Fibroblast of lung (primary cell): ENCODE data around the gene MARF1.
"Not testable (repeated sequence)": the region's sequence is repeated elsewhere in the genome, so short reads cannot be mapped to it uniquely, and the experiment has no call there.

Experiments used
- EZH2 ChIP-seq: IDR thresholded peaks from 2 replicates; pipeline ENCODE4 v1.5.1; 2012; ENCODE audit warnings: low read length, control low read depth, mild to moderate bottlenecking; ENCODE audit errors: missing control alignments
- TF ChIP-seq, protein P1 (sequence below), 2 donors: IDR thresholded peaks in 1 of 2; conservative IDR thresholded peaks in 1 of 2; 1 replicate in 1 of 2; 2 replicates in 1 of 2; pipeline ENCODE4 v1.5.1; 2011 to 2012; ENCODE audit warnings: low read length in 2 of 2, control low read depth in 1 of 2, inconsistent platforms in 1 of 2, low read depth in 1 of 2, mild to moderate bottlenecking in 1 of 2

DNA sequence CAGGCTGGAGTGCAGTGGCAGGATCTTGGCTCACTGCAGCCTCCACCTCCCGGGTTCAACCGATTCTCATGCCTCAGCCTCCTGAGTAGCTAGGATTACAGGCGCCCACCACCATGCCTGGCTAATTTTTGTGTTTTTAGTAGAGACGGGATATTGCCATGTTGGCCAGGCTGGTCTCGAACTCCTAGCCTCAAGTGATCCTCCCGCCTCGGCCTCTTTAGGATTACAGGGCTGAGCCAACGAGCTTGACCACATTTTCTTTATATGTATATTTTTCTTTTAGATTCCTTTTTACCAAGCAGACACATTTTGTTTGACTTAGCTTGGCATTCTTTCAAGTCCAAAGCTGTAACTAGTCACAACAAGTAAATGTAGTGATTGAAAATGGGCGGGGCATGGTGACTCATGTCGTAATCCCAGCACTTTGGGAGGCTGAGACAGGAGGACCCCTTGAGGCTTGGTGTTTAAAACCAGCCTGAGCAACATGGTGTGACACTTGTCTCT, 2.1 kb upstream of the MARF1 start:
- TF ChIP-seq, protein P1, sequence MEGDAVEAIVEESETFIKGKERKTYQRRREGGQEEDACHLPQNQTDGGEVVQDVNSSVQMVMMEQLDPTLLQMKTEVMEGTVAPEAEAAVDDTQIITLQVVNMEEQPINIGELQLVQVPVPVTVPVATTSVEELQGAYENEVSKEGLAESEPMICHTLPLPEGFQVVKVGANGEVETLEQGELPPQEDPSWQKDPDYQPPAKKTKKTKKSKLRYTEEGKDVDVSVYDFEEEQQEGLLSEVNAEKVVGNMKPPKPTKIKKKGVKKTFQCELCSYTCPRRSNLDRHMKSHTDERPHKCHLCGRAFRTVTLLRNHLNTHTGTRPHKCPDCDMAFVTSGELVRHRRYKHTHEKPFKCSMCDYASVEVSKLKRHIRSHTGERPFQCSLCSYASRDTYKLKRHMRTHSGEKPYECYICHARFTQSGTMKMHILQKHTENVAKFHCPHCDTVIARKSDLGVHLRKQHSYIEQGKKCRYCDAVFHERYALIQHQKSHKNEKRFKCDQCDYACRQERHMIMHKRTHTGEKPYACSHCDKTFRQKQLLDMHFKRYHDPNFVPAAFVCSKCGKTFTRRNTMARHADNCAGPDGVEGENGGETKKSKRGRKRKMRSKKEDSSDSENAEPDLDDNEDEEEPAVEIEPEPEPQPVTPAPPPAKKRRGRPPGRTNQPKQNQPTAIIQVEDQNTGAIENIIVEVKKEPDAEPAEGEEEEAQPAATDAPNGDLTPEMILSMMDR (conservative IDR thresholded peaks at IDR 0.05 in 1 of 2, IDR thresholded peaks at IDR 0.05 in 1 of 2; ENCODE audit: low read depth in 1 of 2, low read length in 2 of 2) = peak in 1 of 2 donors; percentile 6
- TF ChIP-seq EZH2 = not testable (repeated sequence)
